Measurements from ENCODE around the gene CHD3. TPM values are rescaled to one million over a fixed set of nuclear protein-coding genes. Genes with fewer than 3 reads are reported as not detected.

The CHD3 gene
- total RNA-seq, 2 donors from 2014 or later, result 51.3 to 51.9 TPM

DNA sequence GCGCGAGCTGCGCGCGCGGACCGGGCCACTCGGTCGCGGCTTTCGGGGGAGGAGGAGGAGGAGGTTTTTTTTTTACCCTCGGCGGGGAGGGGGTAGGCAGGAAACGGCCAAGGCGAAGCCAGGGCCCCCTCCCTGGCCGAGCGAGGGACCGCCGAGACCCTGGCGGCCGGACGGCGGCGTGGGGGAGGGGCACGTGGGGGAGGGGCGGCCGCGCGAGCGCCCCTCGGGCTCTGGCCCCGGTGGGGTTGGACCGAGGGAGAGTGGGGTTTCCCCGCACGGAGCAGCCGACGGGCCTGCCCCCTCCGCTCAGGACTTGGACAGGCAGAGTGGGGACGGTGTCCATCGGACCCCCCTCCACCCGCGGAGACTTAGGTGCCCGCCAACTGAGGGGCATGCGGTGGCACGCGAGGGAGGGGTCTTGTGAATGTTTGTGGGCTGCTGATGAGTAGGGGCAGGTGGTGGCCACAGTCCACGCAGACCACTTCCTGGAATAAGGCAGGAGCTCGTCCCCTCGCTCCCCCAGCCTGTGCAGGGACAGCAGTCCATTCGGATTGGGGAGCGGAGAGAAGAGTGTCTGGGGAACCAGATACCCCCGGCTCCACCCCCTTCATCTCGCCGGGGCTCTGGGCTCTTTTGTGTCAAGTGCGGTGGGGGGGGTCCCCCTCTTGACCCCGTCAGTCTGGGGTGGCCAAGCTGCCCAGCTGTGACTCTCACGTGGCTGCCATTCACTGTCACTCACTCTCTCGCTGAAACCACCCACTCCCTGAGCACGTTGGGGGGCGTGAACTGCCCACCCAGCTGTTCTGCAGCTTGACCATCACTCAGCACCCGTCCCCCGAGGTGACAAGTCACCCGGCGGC, 3.0 kb upstream of the CHD3 start:
- DNase-seq (peak; percentile 61), ATAC-seq (peak; percentile 4)
- intact Hi-C loops (cut with DNase I, micrococcal nuclease), result no loop called here

DNA sequence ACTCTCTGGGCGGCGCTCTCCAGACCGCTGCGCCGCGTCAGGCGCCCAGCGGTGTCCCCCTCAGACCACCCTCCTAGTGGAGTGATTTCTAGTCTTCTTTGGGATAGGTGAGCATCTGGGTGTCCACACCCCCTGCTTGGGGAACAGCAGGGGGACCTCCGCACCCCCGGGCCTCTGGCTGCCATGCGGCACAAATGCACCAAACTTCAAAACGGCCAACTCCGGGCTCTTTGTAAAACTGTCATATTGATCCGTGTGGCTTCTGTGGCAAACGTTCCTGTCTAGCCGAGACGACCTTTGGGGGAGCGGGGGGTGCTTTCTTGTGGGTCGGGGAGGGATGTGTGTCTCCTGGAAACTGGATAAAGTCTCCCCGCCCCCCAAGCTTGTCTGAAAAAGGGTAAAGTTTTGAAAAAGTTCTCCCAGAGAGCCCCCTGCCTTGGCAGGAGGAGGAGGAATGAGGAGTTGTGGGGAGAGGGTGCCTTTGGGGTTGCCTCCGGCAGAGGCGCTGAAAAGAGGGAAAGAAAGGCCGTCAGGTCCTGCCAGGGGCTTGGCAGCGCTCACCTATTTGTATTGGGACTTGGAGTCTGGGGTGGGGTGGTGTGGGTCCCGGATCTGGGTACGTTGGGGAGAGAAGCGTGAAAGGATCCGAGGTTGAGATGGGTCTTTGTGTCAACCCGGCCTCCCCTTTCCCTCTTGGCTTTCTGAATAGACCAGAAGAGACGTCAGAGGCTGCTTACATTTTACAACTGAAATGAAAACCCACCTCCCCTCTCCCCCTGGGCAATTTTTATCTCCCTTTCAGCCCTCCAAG, 2.2 kb upstream of the CHD3 start:
- intact Hi-C loops (cut with DNase I, micrococcal nuclease), result no loop called here
- ATAC-seq, result peak; percentile 1
- peak; percentile 45 to 55 for DNase-seq

DNA sequence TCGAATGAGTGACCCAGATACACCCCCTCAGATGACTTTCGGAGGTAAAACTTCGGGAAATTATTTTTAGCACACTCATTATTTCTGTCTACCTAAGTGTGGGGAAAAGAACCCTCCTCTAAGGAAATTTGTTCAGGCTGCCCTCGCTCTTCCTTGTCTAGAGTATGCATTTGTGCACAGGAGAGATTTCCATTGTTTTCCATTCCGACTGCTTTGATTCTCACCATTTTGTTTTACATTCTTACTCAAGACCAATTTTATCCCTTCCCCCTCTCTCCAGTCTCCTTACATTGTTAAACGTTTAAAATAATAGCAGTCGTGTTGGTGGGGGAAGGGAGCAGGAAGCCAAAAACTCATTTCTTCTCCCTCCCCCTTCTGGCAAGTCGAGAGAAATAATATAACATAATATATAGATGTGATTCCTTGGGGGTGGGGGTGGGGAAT, 1.5 kb upstream of the CHD3 start:
- DNase-seq (no peak), ATAC-seq (peak; percentile 17)
- intact Hi-C loops (cut with DNase I, micrococcal nuclease), result no loop called here

- peak; percentile 81 for ATAC-seq
- DNase-seq, result peak; percentile 94 to 95
- intact Hi-C loops (cut with DNase I, micrococcal nuclease), result no loop called here
Measured at GRCh38 chr17:7887482-7888183, 956 bp upstream of the CHD3 start.

DNA sequence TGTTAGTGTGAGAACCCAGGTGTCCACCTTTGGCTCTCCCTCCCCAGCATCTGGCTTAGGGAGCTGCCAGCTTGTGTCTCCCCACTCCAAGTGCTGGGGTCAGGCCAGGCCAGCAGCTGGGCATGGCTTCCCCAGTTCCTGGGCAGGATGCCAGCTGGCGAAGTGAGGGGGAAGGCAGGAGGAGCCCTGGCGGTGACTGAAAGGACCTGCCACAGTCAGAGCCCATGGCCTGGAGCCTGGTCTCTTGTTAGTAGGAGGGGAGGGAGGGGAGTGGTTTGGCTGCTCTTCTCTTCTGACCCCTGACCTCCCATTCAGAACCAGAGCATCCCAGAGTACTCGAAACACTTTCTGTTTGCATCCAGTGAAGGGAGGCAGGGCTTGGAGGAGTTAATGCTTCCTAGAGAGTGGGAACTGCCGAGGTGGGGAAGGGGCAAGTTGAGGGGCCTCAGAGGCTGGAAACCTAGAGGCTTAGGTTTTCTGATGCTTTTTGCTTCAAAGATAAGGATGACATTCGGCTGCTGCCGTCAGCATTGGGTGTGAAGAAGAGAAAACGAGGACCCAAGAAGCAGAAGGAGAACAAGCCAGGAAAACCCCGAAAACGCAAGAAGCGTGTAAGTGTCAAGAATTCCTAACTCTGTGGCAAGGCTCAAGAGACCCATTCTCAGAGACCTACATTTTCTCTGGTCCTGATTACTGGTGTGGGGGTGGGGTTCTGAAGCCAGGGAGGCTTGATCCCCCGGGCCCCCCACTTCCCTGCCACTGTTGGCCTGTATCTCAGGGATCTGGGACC, 772 bp downstream of the CHD3 start:
- ATAC-seq, result peak; percentile 63

DNA sequence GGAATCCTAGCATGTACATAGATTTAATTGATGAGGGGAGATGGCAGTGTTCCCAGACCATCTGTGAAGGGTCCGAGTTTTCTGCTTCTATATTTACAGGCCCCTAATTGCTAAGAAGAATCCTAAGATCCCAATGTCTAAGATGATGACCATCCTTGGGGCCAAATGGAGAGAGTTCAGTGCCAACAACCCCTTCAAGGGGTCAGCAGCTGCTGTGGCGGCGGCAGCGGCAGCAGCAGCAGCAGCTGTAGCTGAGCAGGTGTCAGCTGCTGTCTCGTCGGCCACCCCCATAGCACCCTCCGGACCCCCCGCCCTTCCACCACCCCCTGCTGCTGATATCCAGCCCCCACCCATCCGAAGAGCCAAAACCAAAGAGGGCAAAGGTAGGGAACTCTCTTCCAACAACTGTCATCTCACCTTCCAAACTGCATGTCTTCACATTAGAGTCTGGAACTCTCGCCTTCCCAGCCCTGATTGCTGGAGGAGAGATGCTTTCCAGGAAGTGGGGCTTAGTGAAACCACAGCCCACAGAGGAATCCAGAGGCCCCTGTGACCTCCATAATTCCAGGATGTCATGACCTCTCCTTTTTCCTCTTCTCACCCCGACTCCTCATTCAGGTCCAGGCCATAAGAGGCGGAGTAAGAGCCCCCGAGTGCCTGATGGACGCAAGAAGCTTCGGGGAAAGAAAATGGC, 4.7 kb downstream of the CHD3 start:
- DNase-seq, result no peak
- no peak for ATAC-seq
- intact Hi-C loops (cut with DNase I, micrococcal nuclease), result no loop called here

More for the DNA sequence above, 772 bp downstream of the CHD3 start:
- intact Hi-C loops (cut with DNase I, micrococcal nuclease), result no loop called here
- peak; percentile 96 to 98 for DNase-seq

GRCh38 chr17:7894226-7894625, 5.6 kb downstream of the CHD3 start:
- ATAC-seq, result no peak
- no peak for DNase-seq
- intact Hi-C loops (cut with DNase I, micrococcal nuclease), result no loop called here

GRCh38 chr17:7894866-7895265, 6.3 kb downstream of the CHD3 start:
- intact Hi-C loops (cut with DNase I, micrococcal nuclease), result loop anchor here in 1 of 2 donors (5.0 kb wide), 1 partner anchor 33 kb away; no protein-coding TSS in a partner anchor
- ATAC-seq, result no peak
- no peak for DNase-seq

- intact Hi-C loops (cut with DNase I, micrococcal nuclease), result loop anchor here in 1 of 2 donors (5.0 kb wide), 1 partner anchor 35 kb away; no protein-coding TSS in a partner anchor
- ATAC-seq, result no peak
- no peak for DNase-seq
Measured at GRCh38 chr17:7897090-7897489, 8.5 kb downstream of the CHD3 start.

DNA sequence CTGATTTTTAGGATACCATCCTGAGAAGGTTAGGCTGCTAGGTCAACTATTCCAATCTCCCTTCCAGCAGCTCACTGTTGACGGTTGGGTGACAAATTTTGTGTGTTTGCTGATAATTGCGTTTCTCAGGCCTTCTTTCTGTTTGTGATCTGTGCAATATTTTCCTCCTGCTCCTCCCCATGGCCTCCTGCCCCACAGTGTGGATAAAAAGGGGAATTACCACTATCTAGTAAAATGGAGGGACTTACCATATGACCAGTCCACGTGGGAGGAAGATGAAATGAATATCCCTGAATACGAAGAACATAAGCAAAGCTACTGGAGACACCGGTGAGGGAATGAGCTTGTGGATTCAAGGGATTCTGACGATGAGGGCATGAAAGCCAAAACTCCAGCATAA, 9.2 kb downstream of the CHD3 start:
- intact Hi-C loops (cut with DNase I, micrococcal nuclease), result loop anchor here in 1 of 2 donors (5.0 kb wide), 1 partner anchor 35 kb away; no protein-coding TSS in a partner anchor
- DNase-seq, result peak in 1 of 2 donors; percentile 27

DNA sequence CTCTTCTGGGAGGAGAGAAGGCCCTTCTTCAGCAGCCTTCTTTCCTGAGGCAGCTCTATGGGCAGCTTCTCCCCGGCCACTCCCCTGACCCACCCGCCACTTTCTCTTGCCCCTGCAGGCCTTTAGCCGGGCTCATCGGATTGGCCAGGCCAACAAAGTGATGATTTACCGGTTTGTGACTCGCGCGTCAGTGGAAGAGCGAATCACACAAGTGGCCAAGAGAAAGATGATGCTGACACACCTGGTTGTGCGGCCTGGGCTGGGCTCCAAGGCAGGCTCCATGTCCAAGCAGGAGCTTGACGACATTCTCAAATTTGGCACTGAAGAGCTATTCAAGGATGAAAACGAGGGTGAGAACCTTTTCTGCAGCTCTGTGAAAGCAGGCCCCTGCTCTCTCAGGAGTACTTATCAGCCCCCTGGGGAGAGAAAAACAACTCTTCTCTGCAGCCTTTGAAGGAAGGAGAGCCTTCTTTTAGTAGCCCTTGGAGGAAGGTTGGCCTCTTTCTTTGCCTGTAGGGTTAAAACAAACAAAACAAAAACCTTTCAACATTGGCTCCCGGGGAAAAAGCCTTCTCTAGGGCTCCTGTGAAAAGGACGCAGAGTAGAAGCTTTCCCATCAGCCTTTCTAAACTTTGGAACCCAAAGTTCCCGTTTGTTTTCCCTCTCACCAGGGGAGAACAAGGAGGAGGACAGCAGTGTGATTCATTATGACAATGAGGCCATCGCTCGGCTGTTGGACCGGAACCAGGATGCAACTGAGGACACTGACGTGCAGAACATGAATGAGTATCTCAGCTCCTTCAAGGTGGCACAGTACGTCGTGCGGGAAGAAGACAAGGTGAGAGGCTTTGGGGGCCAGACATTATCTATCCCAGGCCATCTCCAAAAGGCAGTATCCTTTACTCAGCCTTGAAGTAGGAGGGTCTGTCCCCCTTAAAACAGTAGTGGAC, 14.8 kb downstream of the CHD3 start:
- intact Hi-C loops (cut with DNase I, micrococcal nuclease), result no loop called here
- ATAC-seq (no peak), DNase-seq (no peak)

More for the DNA sequence above, 9.2 kb downstream of the CHD3 start:
- ATAC-seq, result peak; percentile 97

- ATAC-seq (no peak), DNase-seq (no peak)
- intact Hi-C loops (cut with DNase I, micrococcal nuclease), result no loop called here
Measured at GRCh38 chr17:7909089-7909488, 20.5 kb downstream of the CHD3 start.

- DNase-seq (no peak), ATAC-seq (no peak)
- intact Hi-C loops (cut with DNase I, micrococcal nuclease), result loop anchor here in 1 of 2 donors (5.0 kb wide), 1 partner anchor 77 kb away; no protein-coding TSS in a partner anchor
Measured at GRCh38 chr17:7910281-7910680, 21.7 kb downstream of the CHD3 start.

- DNase-seq (no peak), ATAC-seq (no peak)
- intact Hi-C loops (cut with DNase I, micrococcal nuclease), result loop anchor here in 1 of 2 donors (5.0 kb wide), 1 partner anchor 77 kb away; no protein-coding TSS in a partner anchor
Measured at GRCh38 chr17:7910711-7911110, 22.1 kb downstream of the CHD3 start.

- ATAC-seq (no peak), DNase-seq (no peak)
- intact Hi-C loops (cut with DNase I, micrococcal nuclease), result loop anchor here in 1 of 2 donors (5.0 kb wide), 1 partner anchor 76 kb away; no protein-coding TSS in a partner anchor
Measured at GRCh38 chr17:7911116-7911515, 22.5 kb downstream of the CHD3 start.

DNA sequence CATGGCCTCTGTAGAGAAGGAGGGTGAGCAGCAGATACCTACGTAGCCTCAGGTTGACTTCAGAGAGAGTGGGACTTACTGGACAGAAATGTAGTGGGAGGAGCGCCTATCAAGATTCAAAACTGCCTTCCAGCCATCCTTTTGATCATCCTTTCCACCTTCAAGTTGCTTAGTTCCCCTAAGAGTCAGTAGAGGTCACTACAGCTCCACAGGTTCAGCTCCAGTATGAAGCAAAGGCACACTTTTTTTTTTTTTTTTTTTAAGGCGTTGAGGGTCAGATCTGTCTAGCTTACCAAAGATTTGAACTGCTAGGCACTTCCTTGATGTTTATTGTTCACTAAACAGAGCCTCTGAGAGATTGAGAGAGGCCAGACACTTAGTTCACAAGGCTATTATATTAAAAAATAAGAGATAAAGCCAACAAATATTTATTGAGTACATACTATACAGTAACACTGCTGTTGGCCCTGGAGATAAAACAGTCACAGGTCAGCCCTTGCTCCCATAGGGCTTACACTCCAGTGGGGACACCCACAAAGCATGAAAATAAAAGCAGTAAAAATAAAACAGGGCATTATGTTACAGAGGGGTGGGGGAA, 24.4 kb downstream of the CHD3 start:
- DNase-seq (peak in 1 of 2 donors; percentile 16), ATAC-seq (peak; percentile 46)
- intact Hi-C loops (cut with DNase I, micrococcal nuclease), result loop anchor here in 1 of 2 donors (5.0 kb wide), 1 partner anchor 74 kb away; no protein-coding TSS in a partner anchor
